SK-N-SH (cell line): ENCODE measurements around the gene AUTS2.

ENCODE experiments used
- CHD2 ChIP-seq: fragments of 150-350 bp; IDR thresholded peaks from 2 replicates; pipeline ENCODE4 v1.6.1; 2018; ENCODE audit warnings: low read length; ENCODE audit not compliant: partially characterized antibody
- CTCF ChIP-seq: fragments of 200-600 bp; sonication (generic); IDR thresholded peaks from 2 replicates; pipeline ENCODE4 v1.6.1; 2017; ENCODE audit warnings: antibody characterized with exemption, mild to moderate bottlenecking, moderate library complexity
- EP300 ChIP-seq, 2 experiments: IDR thresholded peaks; 2 replicates each; pipeline versions ENCODE4 v1.4.0 to v1.6.1; 2012; ENCODE audit warnings: borderline replicate concordance in 1 of 2, low read depth in 1 of 2, low read length in 1 of 2
- GATA2 ChIP-seq: sonication (generic); formaldehyde crosslinking; IDR thresholded peaks from 2 replicates; pipeline ENCODE4 v1.5.0; 2020; ENCODE audit warnings: mild to moderate bottlenecking, missing genetic modification reagents
- MAX ChIP-seq: IDR thresholded peaks from 2 replicates; pipeline ENCODE4 v1.4.0; 2012; ENCODE audit warnings: low read depth
- MXI1 ChIP-seq: IDR thresholded peaks from 2 replicates; pipeline ENCODE4 v1.6.1; 2012; ENCODE audit warnings: mild to moderate bottlenecking, low read depth, low read length, improper control_type of control experiment
- NFIC ChIP-seq: IDR thresholded peaks from 2 replicates; pipeline ENCODE4 v1.4.0; 2012; ENCODE audit warnings: borderline replicate concordance
- RAD21 ChIP-seq: IDR thresholded peaks from 2 replicates; pipeline ENCODE4 v1.6.1; 2012; ENCODE audit warnings: mild to moderate bottlenecking, low read length
- SMC3 ChIP-seq: IDR thresholded peaks from 2 replicates; pipeline ENCODE4 v1.6.1; 2012; ENCODE audit warnings: low read depth, low read length, improper control_type of control experiment
- TAF1 ChIP-seq: IDR thresholded peaks from 2 replicates; pipeline ENCODE4 v1.6.1; 2012; ENCODE audit warnings: low read depth, mild to moderate bottlenecking, low read length, moderate library complexity, borderline replicate concordance
- YY1 ChIP-seq: IDR thresholded peaks from 2 replicates; pipeline ENCODE4 v1.4.0; 2012; ENCODE audit warnings: low read depth, mild to moderate bottlenecking

DNA sequence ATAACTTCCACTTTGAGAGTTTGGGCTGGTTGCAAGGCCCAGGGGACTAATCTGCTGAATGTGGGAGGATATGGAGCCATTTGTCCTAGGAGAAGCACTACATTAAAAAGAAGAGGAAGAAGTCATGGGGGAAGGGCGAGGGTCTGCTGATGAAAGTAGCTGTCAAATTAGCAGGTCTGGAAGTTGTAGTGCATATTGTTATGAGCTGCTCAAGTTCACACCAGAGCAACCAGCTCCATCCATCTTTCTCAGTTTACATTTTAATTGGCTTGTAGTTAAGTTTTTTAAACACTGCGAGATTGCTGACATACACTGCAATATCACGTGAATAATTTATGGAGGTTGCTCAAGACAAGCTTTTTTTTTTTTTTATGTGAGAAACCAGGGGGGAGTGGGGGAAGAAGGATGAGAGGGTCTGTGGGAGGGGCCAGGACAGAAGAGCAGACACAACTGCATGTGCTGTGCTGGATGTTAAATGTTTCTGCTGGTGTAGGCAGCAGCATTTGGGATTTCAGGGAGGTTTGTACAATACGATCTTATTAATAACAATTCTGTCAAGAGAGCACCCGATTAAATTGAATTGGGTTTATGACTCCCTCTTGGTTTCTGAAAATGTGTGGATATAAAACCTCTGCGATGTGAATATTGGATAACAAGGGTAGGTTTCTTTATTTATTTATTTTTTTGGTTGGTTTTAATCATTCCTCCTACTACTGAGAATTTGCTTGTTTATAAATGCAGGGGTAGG is 774.7 kb downstream of the AUTS2 start:
- TF ChIP-seq CTCF = no peak
- TF ChIP-seq MXI1 = no peak
- no peak for TF ChIP-seq GATA2 (CRISPR knock-in tag)
- no peak for TF ChIP-seq CHD2
- TF ChIP-seq MAX = no peak
- TF ChIP-seq RAD21 = no peak
- no peak for TF ChIP-seq TAF1
- no peak for TF ChIP-seq SMC3
- TF ChIP-seq NFIC = no peak
- TF ChIP-seq EP300 (IDR thresholded peaks at IDR 0.05; ENCODE audit: borderline replicate concordance in 1 of 2, low read depth in 1 of 2, low read length in 1 of 2) = no peak
- no peak for TF ChIP-seq YY1
